GM12892 (cell line): ENCODE data around the gene WWOX.

Source experiments
- POLR2A ChIP-seq: IDR thresholded peaks from 2 replicates; pipeline ENCODE4 v1.6.1; 2011; ENCODE audit warnings: low read depth, low read length, control low read depth
- POLR2AphosphoS5 ChIP-seq: IDR thresholded peaks from 2 replicates; pipeline ENCODE4 v1.6.1; 2011; ENCODE audit warnings: low read depth, low read length, control low read depth
- TAF1 ChIP-seq: IDR thresholded peaks from 2 replicates; pipeline ENCODE4 v1.6.1; 2011; ENCODE audit warnings: low read depth, mild to moderate bottlenecking, control low read depth, low read length, borderline replicate concordance

DNA sequence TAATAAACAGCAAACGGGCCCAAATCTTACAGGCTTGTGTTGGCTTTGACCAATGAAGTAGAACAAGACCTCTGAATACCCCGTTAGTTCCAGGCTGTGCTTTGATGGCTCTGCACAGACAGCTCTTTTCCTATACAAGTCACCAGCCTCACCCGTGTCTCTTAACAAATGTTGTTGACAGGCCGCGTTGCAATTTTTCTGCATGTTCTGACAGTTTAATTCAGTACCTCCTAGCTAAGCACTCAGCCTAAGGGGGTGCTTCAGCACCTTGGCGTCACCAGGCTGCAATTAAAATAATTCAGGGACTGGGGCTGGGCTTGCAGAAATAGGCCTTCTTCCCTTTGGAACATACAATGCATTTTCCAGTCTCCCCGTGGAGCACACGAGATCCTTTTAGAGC, 1001.0 kb downstream of the WWOX start:
- TF ChIP-seq POLR2A, result no peak
- TF ChIP-seq POLR2AphosphoS5, result no peak
- no peak for TF ChIP-seq TAF1
